ENCODE data around the gene ZCCHC2. TPM values are rescaled to one million over a fixed set of nuclear protein-coding genes. Genes with fewer than 3 reads are reported as not detected.
A peak's percentile ranks its signal among the peaks of the same experiment; 100 is the strongest.

The ZCCHC2 gene
- total and polyA plus RNA-seq, 4 donors, result 7.1 to 25.4 (median 10.8) TPM

GRCh38 chr18:62596145-62597005, 73.5 kb downstream of the ZCCHC2 start:
- H3K36me3 ChIP-seq (ENCODE audit: control insufficient read depth in 4 of 4, insufficient read depth in 3 of 4, low read depth in 1 of 4, low read length in 3 of 4), result peaks cover 0 to 2% (median 0%) of the 10 kb centered on the region in 4 donors
- WGBS, result 4% methylated on average over 90 of the region's 90 CpGs
- peaks cover 0 to 6% (median 4%) of the 10 kb centered on the region in 4 donors for H3K27me3 ChIP-seq (ENCODE audit: control insufficient read depth in 4 of 4, insufficient read depth in 4 of 4, low read length in 3 of 4)
- no peak overlapping the region for H3K27ac ChIP-seq (ENCODE audit: low read depth in 1 of 2, low read length in 2 of 2)
- TF ChIP-seq RXRA (IDR thresholded peaks at IDR 0.05) (no peak), TAF1 (conservative IDR thresholded peaks at IDR 0.05) (no peak), CTCF (IDR thresholded peaks at IDR 0.05; ENCODE audit: low read depth, low read length, missing input control) (no peak), MAX (IDR thresholded peaks at IDR 0.05) (no peak), ZBTB33 (IDR thresholded peaks at IDR 0.05) (no peak), FOXA2 (IDR thresholded peaks at IDR 0.05) (no peak), HNF4A (conservative IDR thresholded peaks at IDR 0.05) (no peak), YY1 (IDR thresholded peaks at IDR 0.05) (no peak), GABPA (IDR thresholded peaks at IDR 0.05 in 1 of 2, conservative IDR thresholded peaks at IDR 0.05 in 1 of 2) (no peak), FOXA1 (IDR thresholded peaks at IDR 0.05) (no peak), JUND (IDR thresholded peaks at IDR 0.05) (no peak), HNF4G (IDR thresholded peaks at IDR 0.05) (no peak), RAD21 (IDR thresholded peaks at IDR 0.05) (no peak), EGR1 (IDR thresholded peaks at IDR 0.05; ENCODE audit: low read depth in 2 of 2) (no peak), ATF3 (IDR thresholded peaks at IDR 0.05) (no peak)
- peak; percentile 35 for DNase-seq (ENCODE audit: low spot score)
- H3K4me3 ChIP-seq (ENCODE audit: low read depth in 1 of 3, low read length in 3 of 3), result peak overlapping the region in 1 of 3 donors; percentile 39
- H3K9me3 ChIP-seq (ENCODE audit: control insufficient read depth in 4 of 4, low read length in 3 of 4), result peaks cover 0 to 3% (median 0%) of the 10 kb centered on the region in 4 donors
- no peak overlapping the region for H3K9ac ChIP-seq (ENCODE audit: low read depth in 1 of 2, low read length in 2 of 2)
- H3K4me1 ChIP-seq (ENCODE audit: control insufficient read depth in 4 of 4, insufficient read depth in 4 of 4, low read length in 3 of 4), result peaks cover 5 to 14% (median 7%) of the 10 kb centered on the region in 4 donors

- TF ChIP-seq ATF3 (IDR thresholded peaks at IDR 0.05) (no peak), CTCF (IDR thresholded peaks at IDR 0.05; ENCODE audit: low read depth, low read length, missing input control) (no peak), FOXA2 (IDR thresholded peaks at IDR 0.05) (no peak), SP1 (IDR thresholded peaks at IDR 0.05) (no peak), RXRA (IDR thresholded peaks at IDR 0.05) (no peak), REST (IDR thresholded peaks at IDR 0.05) (no peak), MAX (IDR thresholded peaks at IDR 0.05) (no peak), GABPA (IDR thresholded peaks at IDR 0.05 in 1 of 2, conservative IDR thresholded peaks at IDR 0.05 in 1 of 2) (no peak), HNF4G (IDR thresholded peaks at IDR 0.05) (no peak), EGR1 (IDR thresholded peaks at IDR 0.05; ENCODE audit: low read depth in 2 of 2) (no peak), TAF1 (conservative IDR thresholded peaks at IDR 0.05) (no peak)
- Histone ChIP-seq H3K36me3 (ENCODE audit: control insufficient read depth in 4 of 4, insufficient read depth in 3 of 4, low read depth in 1 of 4, low read length in 3 of 4) (peaks cover 0 to 2% (median 0%) of the 10 kb centered on the region in 4 donors), H3K9me3 (ENCODE audit: control insufficient read depth in 4 of 4, low read length in 3 of 4) (no peaks in the 10 kb centered on the region), H3K9ac (ENCODE audit: low read depth in 1 of 2, low read length in 2 of 2) (no peak overlapping the region), H3K4me3 (ENCODE audit: low read depth in 1 of 3, low read length in 3 of 3) (no peak overlapping the region), H3K27me3 (ENCODE audit: control insufficient read depth in 4 of 4, insufficient read depth in 4 of 4, low read length in 3 of 4) (peaks cover 0 to 4% (median 1%) of the 10 kb centered on the region in 4 donors), H3K27ac (ENCODE audit: low read depth in 1 of 2, low read length in 2 of 2) (no peak overlapping the region), H3K4me1 (ENCODE audit: control insufficient read depth in 4 of 4, insufficient read depth in 4 of 4, low read length in 3 of 4) (peaks cover 0 to 2% (median under 1%) of the 10 kb centered on the region in 4 donors)
- DNase-seq (ENCODE audit: low spot score), result no peak
- WGBS, result 81% methylated on average over 8 of the region's 8 CpGs
These were observed 79.0 kb downstream of the ZCCHC2 start for GRCh38 chr18:62601871-62602270.

All from liver (tissue), 9 donors.